WTC11 (cell line): ENCODE measurements around the gene BTNL9. TPM values are rescaled to one million over a fixed set of nuclear protein-coding genes. Genes with fewer than 3 reads are reported as not detected.

Experiments used
- ATAC-seq: fragments of 200-7000 bp; cut with Tn5 transposase; 2 replicates; pipeline ENCODE4 v1.10.0; 2021; ENCODE audit warnings: mild to moderate bottlenecking, moderate library complexity
- CTCF ChIA-PET: fragments of 300-600 bp; sonication (Branson Sonifier 250); formaldehyde crosslinking; loops from one replicate; lab custom pipeline; 2021; ENCODE audit warnings: antibody characterized with exemption; lab: Charles Lee
- POLR2A ChIA-PET: fragments of 350-600 bp; sonication (Branson Sonifier 250); formaldehyde crosslinking; loops from one replicate; lab custom pipeline; 2021; ENCODE audit warnings: antibody characterized with exemption; lab: Charles Lee
- DNase-seq: peaks from one replicate; pipeline ENCODE4 v3.0.0; 2021; ENCODE audit warnings: low spot score
- H3K27ac Mint-ChIP-seq: 2 replicates; pipeline ENCODE4 v1.8.0; 2021; ENCODE audit warnings: mixed read lengths
- H3K27me3 Mint-ChIP-seq: 2 replicates; pipeline ENCODE4 v1.8.0; 2021; ENCODE audit warnings: low read depth, mild to moderate bottlenecking, moderate library complexity, mixed read lengths
- H3K36me3 Mint-ChIP-seq: 2 replicates; pipeline ENCODE4 v1.8.0; 2021; ENCODE audit warnings: mixed read lengths
- H3K4me1 Mint-ChIP-seq: 2 replicates; pipeline ENCODE4 v1.8.0; 2022; ENCODE audit warnings: mixed read lengths
- H3K4me3 Mint-ChIP-seq: 2 replicates; pipeline ENCODE4 v1.8.0; 2021; ENCODE audit warnings: mild to moderate bottlenecking, moderate library complexity, mixed read lengths
- H3K9me3 Mint-ChIP-seq: 2 replicates; pipeline ENCODE4 v1.8.0; 2021; ENCODE audit warnings: mixed read lengths
- E2F5 ChIP-seq: sonication (generic); formaldehyde crosslinking; IDR thresholded peaks from 2 replicates; pipeline ENCODE4 v1.8.1; 2022; ENCODE audit warnings: mild to moderate bottlenecking, moderate library complexity, missing genetic modification reagents
- JAZF1 ChIP-seq: fragments of 250-450 bp; sonication (Bioruptor Pico); IDR thresholded peaks from 2 replicates; pipeline ENCODE4 v1.9.0; 2021; ENCODE audit warnings: moderate library complexity, mild to moderate bottlenecking, inconsistent platforms
- SOX15 ChIP-seq: fragments of 250-450 bp; sonication (Bioruptor Pico); IDR thresholded peaks from 2 replicates; pipeline ENCODE4 v1.9.0; 2021; ENCODE audit warnings: mild to moderate bottlenecking
- SP1 ChIP-seq: sonication (generic); formaldehyde crosslinking; conservative IDR thresholded peaks from 2 replicates; pipeline ENCODE4 v1.8.1; 2022; ENCODE audit warnings: missing genetic modification reagents
- TCF7 ChIP-seq: sonication (generic); formaldehyde crosslinking; IDR thresholded peaks from 2 replicates; pipeline ENCODE4 v1.8.0; 2022; ENCODE audit warnings: mild to moderate bottlenecking, low read depth, missing genetic modification reagents, moderate library complexity
- TEAD1 ChIP-seq: sonication (generic); formaldehyde crosslinking; IDR thresholded peaks from 2 replicates; pipeline ENCODE4 v1.8.0; 2022; ENCODE audit warnings: mild to moderate bottlenecking, missing genetic modification reagents
- TP53 ChIP-seq: sonication (generic); formaldehyde crosslinking; IDR thresholded peaks from 2 replicates; pipeline ENCODE4 v1.8.1; 2023; ENCODE audit warnings: mild to moderate bottlenecking, missing genetic modification reagents
- ZNF219 ChIP-seq: sonication (generic); formaldehyde crosslinking; IDR thresholded peaks from 2 replicates; pipeline ENCODE4 v1.8.0; 2023; ENCODE audit warnings: missing genetic modification reagents, mild to moderate bottlenecking, borderline replicate concordance
- ZNF232 ChIP-seq: sonication (generic); formaldehyde crosslinking; IDR thresholded peaks from 2 replicates; pipeline ENCODE4 v1.8.0; 2022; ENCODE audit warnings: mild to moderate bottlenecking, missing genetic modification reagents
- microRNA-seq: library from miRNA; unstranded; fragments of <30 nt; microRNA quantifications from one replicate; pipeline ENCODE4 v1.2.0, GENCODE V29; 2022; ENCODE audit warnings: borderline number of aligned reads
- total RNA-seq: library from RNA; stranded (reverse); gene quantifications from 3 replicates; pipeline ENCODE4 v1.2.3, GENCODE V29; 2021
- TF ChIP-seq, protein P1 (sequence below): sonication (generic); formaldehyde crosslinking; IDR thresholded peaks from 2 replicates; pipeline ENCODE4 v1.8.0; 2022; ENCODE audit warnings: mild to moderate bottlenecking, missing genetic modification reagents
- TF ChIP-seq, protein P2 (sequence below): fragments of 250-450 bp; sonication (Bioruptor Pico); IDR thresholded peaks from 2 replicates; pipeline ENCODE4 v1.9.0; 2021; ENCODE audit warnings: mild to moderate bottlenecking, borderline replicate concordance

BTNL9 gene
- total RNA-seq, 1 experiment from 2014 or later: 3.4 TPM

DNA sequence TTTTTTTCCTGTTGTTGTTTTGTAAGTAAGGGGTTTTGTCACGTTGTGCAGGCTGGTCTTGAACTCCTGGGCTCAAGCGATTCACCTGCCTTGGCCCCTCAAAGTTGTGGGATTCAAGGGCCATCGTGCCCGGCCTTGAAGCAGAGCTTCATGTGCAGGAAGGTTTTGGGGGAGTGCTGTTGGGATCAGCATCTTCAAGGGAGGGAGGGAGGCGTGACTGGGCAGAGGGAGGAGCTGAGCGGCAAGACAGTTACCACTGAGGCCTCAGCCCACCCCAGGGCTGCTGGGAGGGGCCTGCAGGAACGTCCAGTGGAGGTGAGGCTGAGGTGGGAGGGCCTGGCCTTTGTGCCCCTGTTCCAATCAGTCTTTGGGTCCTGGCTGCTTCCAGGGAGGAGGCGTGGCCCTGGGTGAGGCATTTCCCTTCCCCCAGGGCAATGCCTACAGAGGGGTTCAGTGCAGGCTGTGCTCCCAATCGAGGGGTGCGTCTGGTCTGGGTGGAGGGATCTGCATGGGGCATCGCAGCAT lies 69.5 kb downstream of the BTNL9 start:
- H3K27ac Mint-ChIP-seq: no peak overlapping the region
- peaks cover 8% of the 10 kb centered on the region for H3K9me3 Mint-ChIP-seq
- ChIA-PET CTCF (interaction anchor here (0.6 to 1.5 kb wide), 6 partner anchors 9 to 249 kb away, joined by 3 to 4 read pairs (median 3); no protein-coding TSS in a partner anchor), POLR2A (no interaction called here)
- DNase-seq (peak; percentile 74), ATAC-seq (peak; percentile 94)
- no peak overlapping the region for H3K4me3 Mint-ChIP-seq
- no peak for TF ChIP-seq JAZF1 (CRISPR knock-in tag)
- no peak for TF ChIP-seq TEAD1 (CRISPR knock-in tag)
- TF ChIP-seq E2F5 (CRISPR knock-in tag): no peak
- TF ChIP-seq SP1 (CRISPR knock-in tag): peak; percentile 77; the same call in 1 of the 2 replicates
- TF ChIP-seq ZNF232: no peak
- no peak for TF ChIP-seq SOX15 (CRISPR knock-in tag)
- H3K4me1 Mint-ChIP-seq: peaks cover 31% of the 10 kb centered on the region
- peaks cover 7% of the 10 kb centered on the region for H3K36me3 Mint-ChIP-seq
- H3K27me3 Mint-ChIP-seq: peaks cover 50% of the 10 kb centered on the region

- H3K27ac Mint-ChIP-seq: no peak overlapping the region
- peaks cover 8% of the 10 kb centered on the region for H3K36me3 Mint-ChIP-seq
- H3K9me3 Mint-ChIP-seq: peaks cover 8% of the 10 kb centered on the region
- ATAC-seq: no peak
- no peak overlapping the region for H3K4me3 Mint-ChIP-seq
- TF ChIP-seq TP53 (CRISPR knock-in tag) (no peak), ZNF219 (CRISPR knock-in tag) (no peak), TCF7 (CRISPR knock-in tag) (no peak)
- TF ChIP-seq, protein P1, sequence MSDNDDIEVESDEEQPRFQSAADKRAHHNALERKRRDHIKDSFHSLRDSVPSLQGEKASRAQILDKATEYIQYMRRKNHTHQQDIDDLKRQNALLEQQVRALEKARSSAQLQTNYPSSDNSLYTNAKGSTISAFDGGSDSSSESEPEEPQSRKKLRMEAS (CRISPR knock-in tag): no peak
- TF ChIP-seq, protein P2, sequence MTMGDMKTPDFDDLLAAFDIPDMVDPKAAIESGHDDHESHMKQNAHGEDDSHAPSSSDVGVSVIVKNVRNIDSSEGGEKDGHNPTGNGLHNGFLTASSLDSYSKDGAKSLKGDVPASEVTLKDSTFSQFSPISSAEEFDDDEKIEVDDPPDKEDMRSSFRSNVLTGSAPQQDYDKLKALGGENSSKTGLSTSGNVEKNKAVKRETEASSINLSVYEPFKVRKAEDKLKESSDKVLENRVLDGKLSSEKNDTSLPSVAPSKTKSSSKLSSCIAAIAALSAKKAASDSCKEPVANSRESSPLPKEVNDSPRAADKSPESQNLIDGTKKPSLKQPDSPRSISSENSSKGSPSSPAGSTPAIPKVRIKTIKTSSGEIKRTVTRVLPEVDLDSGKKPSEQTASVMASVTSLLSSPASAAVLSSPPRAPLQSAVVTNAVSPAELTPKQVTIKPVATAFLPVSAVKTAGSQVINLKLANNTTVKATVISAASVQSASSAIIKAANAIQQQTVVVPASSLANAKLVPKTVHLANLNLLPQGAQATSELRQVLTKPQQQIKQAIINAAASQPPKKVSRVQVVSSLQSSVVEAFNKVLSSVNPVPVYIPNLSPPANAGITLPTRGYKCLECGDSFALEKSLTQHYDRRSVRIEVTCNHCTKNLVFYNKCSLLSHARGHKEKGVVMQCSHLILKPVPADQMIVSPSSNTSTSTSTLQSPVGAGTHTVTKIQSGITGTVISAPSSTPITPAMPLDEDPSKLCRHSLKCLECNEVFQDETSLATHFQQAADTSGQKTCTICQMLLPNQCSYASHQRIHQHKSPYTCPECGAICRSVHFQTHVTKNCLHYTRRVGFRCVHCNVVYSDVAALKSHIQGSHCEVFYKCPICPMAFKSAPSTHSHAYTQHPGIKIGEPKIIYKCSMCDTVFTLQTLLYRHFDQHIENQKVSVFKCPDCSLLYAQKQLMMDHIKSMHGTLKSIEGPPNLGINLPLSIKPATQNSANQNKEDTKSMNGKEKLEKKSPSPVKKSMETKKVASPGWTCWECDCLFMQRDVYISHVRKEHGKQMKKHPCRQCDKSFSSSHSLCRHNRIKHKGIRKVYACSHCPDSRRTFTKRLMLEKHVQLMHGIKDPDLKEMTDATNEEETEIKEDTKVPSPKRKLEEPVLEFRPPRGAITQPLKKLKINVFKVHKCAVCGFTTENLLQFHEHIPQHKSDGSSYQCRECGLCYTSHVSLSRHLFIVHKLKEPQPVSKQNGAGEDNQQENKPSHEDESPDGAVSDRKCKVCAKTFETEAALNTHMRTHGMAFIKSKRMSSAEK (CRISPR knock-in tag): no peak
- TF ChIP-seq, all 79 proteins: peak for 0
- no peak for DNase-seq
- ChIA-PET POLR2A (no interaction called here), CTCF (no interaction called here)
- peaks cover 51% of the 10 kb centered on the region for H3K27me3 Mint-ChIP-seq
- H3K4me1 Mint-ChIP-seq: peaks cover 42% of the 10 kb centered on the region
Measured at GRCh38 chr5:181111010-181111409, 70.9 kb downstream of the BTNL9 start.

Small RNA genes lying within 50 kb of the gene (microRNA-seq; reads per million reads assigned to microRNA genes)
- gene MIR8089: not detected

Other genes starting within 250 kb of the BTNL9 start
- 78.4 to 93.6 TPM (median 86.3 TPM) in 3 replicates for gene MGAT1, start 237.5 kb upstream of the BTNL9 start, total RNA-seq
- gene ZFP62, start 179.0 kb upstream of the BTNL9 start, total RNA-seq: 35.7 to 41.2 TPM (median 39.5 TPM) in 3 replicates
- 0.48 to 0.96 TPM (median 0.85 TPM) in 3 replicates for gene BTNL8, start 141.1 kb upstream of the BTNL9 start, total RNA-seq
- not detected in 3 replicates for gene BTNL3, start 51.4 kb upstream of the BTNL9 start, total RNA-seq
- not detected in 3 replicates for gene OR2V1, start 90.9 kb downstream of the BTNL9 start, total RNA-seq
- not detected in 3 replicates for gene OR2V2, start 107.3 kb downstream of the BTNL9 start, total RNA-seq
- 0.64 to 1.4 TPM (median 0.98 TPM) in 3 replicates for gene TRIM7, start 164.9 kb downstream of the BTNL9 start, total RNA-seq
- 31.9 to 33.5 TPM (median 32.2 TPM) in 3 replicates for gene TRIM41, start 183.0 kb downstream of the BTNL9 start, total RNA-seq
- 2,360 to 2,535 TPM (median 2,479 TPM) in 3 replicates for gene RACK1, start 203.6 kb downstream of the BTNL9 start, total RNA-seq
- gene TRIM52, start 220.9 kb downstream of the BTNL9 start, total RNA-seq: 7.8 to 10.1 TPM (median 8.7 TPM) in 3 replicates